Fibroblast of lung (primary cell): Measurements from ENCODE around the gene PPP2R2D. TPM values are rescaled to one million over a fixed set of nuclear protein-coding genes. Genes with fewer than 3 reads are reported as not detected.

Experiments used
- DNase-seq, 2 donors: peaks; one replicate each; pipeline versions ENCODE4 v3.0.0 to v3.0.0-alpha.2; 2010; ENCODE audit warnings: low read depth in 2 of 2
- H2AFZ ChIP-seq: 2 replicates; pipeline ENCODE4 v1.5.1; 2012; ENCODE audit warnings: low read length, control low read depth, inconsistent platforms
- H3K27ac ChIP-seq: 2 replicates; pipeline ENCODE4 v1.5.1; 2011; ENCODE audit warnings: low read length, control low read depth; ENCODE audit not compliant: insufficient read depth
- H3K27me3 ChIP-seq: 2 replicates; pipeline ENCODE4 v1.5.1; 2011; ENCODE audit warnings: mild to moderate bottlenecking, low read length; ENCODE audit not compliant: control insufficient read depth, insufficient read depth
- H3K36me3 ChIP-seq: 2 replicates; pipeline ENCODE4 v1.5.1; 2011; ENCODE audit warnings: low read length; ENCODE audit not compliant: control insufficient read depth, insufficient read depth
- H3K4me1 ChIP-seq: 2 replicates; pipeline ENCODE4 v1.5.1; 2011; ENCODE audit warnings: low read length; ENCODE audit not compliant: control insufficient read depth, insufficient read depth; ENCODE audit errors: extremely low read depth
- H3K4me2 ChIP-seq: 2 replicates; pipeline ENCODE4 v1.5.1; 2011; ENCODE audit warnings: low read length, control low read depth; ENCODE audit not compliant: insufficient read depth; ENCODE audit errors: extremely low read depth
- H3K4me3 ChIP-seq, 4 experiments: fragments of 200-600 bp in 1 of 4; sonication (generic) in 1 of 4; replicated peaks in 1 of 4; 2 replicates each; pipeline ENCODE4 v1.5.1; 2011 to 2016; ENCODE audit warnings: low read length in 4 of 4, low read depth in 3 of 4, mild to moderate bottlenecking in 3 of 4, control low read depth in 2 of 4, inconsistent platforms in 1 of 4, mixed read lengths in 1 of 4; ENCODE audit not compliant: insufficient read depth in 1 of 4; ENCODE audit errors: control extremely low read depth in 1 of 4
- H3K79me2 ChIP-seq: 2 replicates; pipeline ENCODE4 v1.5.1; 2012; ENCODE audit warnings: mild to moderate bottlenecking, low read length, inconsistent platforms; ENCODE audit not compliant: control insufficient read depth, insufficient read depth
- H3K9ac ChIP-seq: 2 replicates; pipeline ENCODE4 v1.5.1; 2011; ENCODE audit warnings: mild to moderate bottlenecking, low read length, control low read depth; ENCODE audit not compliant: insufficient read depth
- H3K9me3 ChIP-seq: 2 replicates; pipeline ENCODE4 v1.5.1; 2012; ENCODE audit warnings: low read depth, low read length; ENCODE audit not compliant: control insufficient read depth, insufficient read depth
- H4K20me1 ChIP-seq: 2 replicates; pipeline ENCODE4 v1.5.1; 2011; ENCODE audit warnings: low read length; ENCODE audit not compliant: control insufficient read depth, insufficient read depth; ENCODE audit errors: extremely low read depth
- CTCF ChIP-seq, 2 donors: IDR thresholded peaks in 1 of 2; conservative IDR thresholded peaks in 1 of 2; 1 replicate in 1 of 2; 2 replicates in 1 of 2; pipeline ENCODE4 v1.5.1; 2011 to 2012; ENCODE audit warnings: low read length in 2 of 2, control low read depth in 1 of 2, inconsistent platforms in 1 of 2, low read depth in 1 of 2, mild to moderate bottlenecking in 1 of 2
- EZH2 ChIP-seq: IDR thresholded peaks from 2 replicates; pipeline ENCODE4 v1.5.1; 2012; ENCODE audit warnings: low read length, control low read depth, mild to moderate bottlenecking; ENCODE audit errors: missing control alignments
- polyA minus RNA-seq: library from RNA; depleted of rRNA, polyadenylated mRNA; stranded (reverse); fragments of >200 nt; gene quantifications from 2 replicates; pipeline ENCODE4 v1.2.3, GENCODE V29; 2011; ENCODE audit warnings: low replicate concordance
- polyA plus RNA-seq, 2 donors: library from polyadenylated mRNA; depleted of rRNA in 1 of 2; stranded (reverse) in 1 of 2; unstranded in 1 of 2; fragments of >200 nt; gene quantifications; 2 replicates each; pipeline ENCODE4 v1.2.1, GENCODE V29; 2011 to 2012; ENCODE audit warnings: missing spikeins in 1 of 2
- total RNA-seq: library from RNA; depleted of rRNA; stranded (reverse); fragments of >200 nt; gene quantifications from 2 replicates; pipeline ENCODE4 v1.2.1, GENCODE V29; 2014

Gene PPP2R2D
- total RNA-seq = 22.1 and 23.3 TPM in 2 replicates
- polyA plus RNA-seq = 25.4 and 31.6 TPM in 2 replicates
- 20.7 and 26.5 TPM in 2 replicates for polyA plus RNA-seq (2012)
- 16.7 and 35.2 TPM in 2 replicates for polyA minus RNA-seq

GRCh38 chr10:131900350-131901152 is at the start of gene PPP2R2D:
Gene PPP2R2D (plus strand): TSS chr10:131901008. CDS start chr10:131901149, 141 bp downstream.
- DNase-seq = peak; percentile 84 to 86
- H3K4me2 ChIP-seq = peak within 1 kb of the TSS; percentile 91
- peak within 1 kb of the TSS; percentile 70 for H3K9ac ChIP-seq
- H3K4me1 ChIP-seq = peaks cover 3% of the 10 kb centered on the region
- H3K4me3 ChIP-seq = peak within 1 kb of the TSS; percentile 73 to 83 (median 78)
- no peaks in the 10 kb centered on the region for H4K20me1 ChIP-seq
- H3K27ac ChIP-seq = peak within 1 kb of the TSS; percentile 73
- H3K79me2 ChIP-seq = peaks cover 38% of the 10 kb centered on the region
- peak within 1 kb of the TSS; percentile 92 for H2AFZ ChIP-seq
- H3K9me3 ChIP-seq = no peaks in the 10 kb centered on the region
- H3K36me3 ChIP-seq = peaks cover 2% of the 10 kb centered on the region
- peaks cover 12% of the 10 kb centered on the region for H3K27me3 ChIP-seq
- TF ChIP-seq CTCF (conservative IDR thresholded peaks at IDR 0.05 in 1 of 2, IDR thresholded peaks at IDR 0.05 in 1 of 2; ENCODE audit: low read depth in 1 of 2, low read length in 2 of 2) (no peak), EZH2 (no peak)

GRCh38 chr10:131851346-131851745 is 49.5 kb upstream of the PPP2R2D start:
- no peak overlapping the region for H3K9ac ChIP-seq
- H3K79me2 ChIP-seq = no peaks in the 10 kb centered on the region
- H2AFZ ChIP-seq = no peak overlapping the region
- no peak overlapping the region for H3K4me3 ChIP-seq
- no peaks in the 10 kb centered on the region for H3K9me3 ChIP-seq
- no peaks in the 10 kb centered on the region for H3K4me1 ChIP-seq
- TF ChIP-seq CTCF (conservative IDR thresholded peaks at IDR 0.05 in 1 of 2, IDR thresholded peaks at IDR 0.05 in 1 of 2; ENCODE audit: low read depth in 1 of 2, low read length in 2 of 2) (no peak), EZH2 (no peak)
- DNase-seq = no peak
- H3K4me2 ChIP-seq = no peak overlapping the region
- H3K27me3 ChIP-seq = no peaks in the 10 kb centered on the region
- no peaks in the 10 kb centered on the region for H3K36me3 ChIP-seq
- H4K20me1 ChIP-seq = no peaks in the 10 kb centered on the region
- no peak overlapping the region for H3K27ac ChIP-seq

GRCh38 chr10:131852176-131852822 is 48.5 kb upstream of the PPP2R2D start:
- DNase-seq = no peak

More at GRCh38 chr10:131852176-131852822, 48.5 kb upstream of the PPP2R2D start:
- H3K79me2 ChIP-seq = no peaks in the 10 kb centered on the region
- no peaks in the 10 kb centered on the region for H3K36me3 ChIP-seq
- H3K4me1 ChIP-seq = no peaks in the 10 kb centered on the region
- no peak overlapping the region for H3K9ac ChIP-seq
- TF ChIP-seq EZH2 (no peak), CTCF (conservative IDR thresholded peaks at IDR 0.05 in 1 of 2, IDR thresholded peaks at IDR 0.05 in 1 of 2; ENCODE audit: low read depth in 1 of 2, low read length in 2 of 2) (no peak)
- H3K4me2 ChIP-seq = no peak overlapping the region
- H2AFZ ChIP-seq = no peak overlapping the region
- no peak overlapping the region for H3K4me3 ChIP-seq
- H3K9me3 ChIP-seq = no peaks in the 10 kb centered on the region
- H3K27me3 ChIP-seq = no peaks in the 10 kb centered on the region
- no peaks in the 10 kb centered on the region for H4K20me1 ChIP-seq
- H3K27ac ChIP-seq = no peak overlapping the region
